Measurements from ENCODE around the gene INTS4. TPM values are rescaled to one million over a fixed set of nuclear protein-coding genes. Genes with fewer than 3 reads are reported as not detected.
"Not testable (repeated sequence)": the region's sequence is repeated elsewhere in the genome, so short reads cannot be mapped to it uniquely, and the experiment has no call there.

INTS4 gene
- total RNA-seq, 2 experiments from 2014 or later: 50.6 to 57.0 TPM

- intact Hi-C loops (cut with micrococcal nuclease; ENCODE audit: unreplicated experiment): no loop called here
- H3K4me3 ChIP-seq (ENCODE audit: low read depth, low read length, poor library complexity, severe bottlenecking): no peak overlapping the region
- peaks cover 73% of the 10 kb centered on the region for H3K36me3 ChIP-seq (ENCODE audit: insufficient read depth, low read length)
- ChIA-PET CTCF (ENCODE audit: unreplicated experiment) (no interaction called here), POLR2A (no interaction called here)
- H3K4me1 ChIP-seq (ENCODE audit: insufficient read depth, low read length, poor library complexity, severe bottlenecking): peaks cover 12% of the 10 kb centered on the region
- DNase-seq (ENCODE audit: low spot score): no peak
- H3K9me2 ChIP-seq (ENCODE audit: insufficient read depth, low read length): no peaks in the 10 kb centered on the region
- no peak overlapping the region for H2AFZ ChIP-seq (ENCODE audit: low read length)
- H3K27ac ChIP-seq (ENCODE audit: low read depth, low read length, poor library complexity, severe bottlenecking): no peak overlapping the region
- no peak overlapping the region for H3K4me2 ChIP-seq (ENCODE audit: low read length)
- no peaks in the 10 kb centered on the region for H3K79me2 ChIP-seq (ENCODE audit: insufficient read depth, low read depth, low read length)
- no peak for TF ChIP-seq EZH2phosphoT487 (IDR thresholded peaks at IDR 0.05; ENCODE audit: borderline replicate concordance, low read depth, low read length)
- TF ChIP-seq CTCF (conservative IDR thresholded peaks at IDR 0.05; ENCODE audit: low read length): no peak
- H3K9me3 ChIP-seq (ENCODE audit: low read length): no peaks in the 10 kb centered on the region
- H4K20me1 ChIP-seq (ENCODE audit: insufficient read depth, low read length): no peaks in the 10 kb centered on the region
- BruUV-seq (replicated peaks): no TSS peak
Measured at GRCh38 chr11:77882396-77882795, 112.1 kb downstream of the INTS4 start.

- Histone ChIP-seq H3K9me2 (ENCODE audit: insufficient read depth, low read length) (no peaks in the 10 kb centered on the region), H3K9me3 (ENCODE audit: low read length) (no peaks in the 10 kb centered on the region), H4K20me1 (ENCODE audit: insufficient read depth, low read length) (no peaks in the 10 kb centered on the region), H3K4me1 (ENCODE audit: insufficient read depth, low read length, poor library complexity, severe bottlenecking) (peaks cover 12% of the 10 kb centered on the region), H3K36me3 (ENCODE audit: insufficient read depth, low read length) (peaks cover 68% of the 10 kb centered on the region), H2AFZ (ENCODE audit: low read length) (no peak overlapping the region), H3K79me2 (ENCODE audit: insufficient read depth, low read depth, low read length) (no peaks in the 10 kb centered on the region), H3K4me2 (ENCODE audit: low read length) (peak overlapping the region; percentile 29; the same call in 1 of the 2 replicates), H3K4me3 (ENCODE audit: low read depth, low read length, poor library complexity, severe bottlenecking) (no peak overlapping the region), H3K27ac (ENCODE audit: low read depth, low read length, poor library complexity, severe bottlenecking) (no peak overlapping the region)
- peak; percentile 27 for DNase-seq (ENCODE audit: low spot score)
- ChIA-PET CTCF (ENCODE audit: unreplicated experiment) (no interaction called here), POLR2A (no interaction called here)
- intact Hi-C loops (cut with micrococcal nuclease; ENCODE audit: unreplicated experiment): no loop called here
- no TSS peak for BruUV-seq (replicated peaks)
- TF ChIP-seq EZH2phosphoT487 (IDR thresholded peaks at IDR 0.05; ENCODE audit: borderline replicate concordance, low read depth, low read length) (no peak), CTCF (conservative IDR thresholded peaks at IDR 0.05; ENCODE audit: low read length) (no peak)
Measured at GRCh38 chr11:77879218-77879617, 115.2 kb downstream of the INTS4 start.

- BruUV-seq (replicated peaks); H3K9me2 ChIP-seq (ENCODE audit: insufficient read depth, low read length); H3K9me3 ChIP-seq (ENCODE audit: low read length); intact Hi-C loops (cut with micrococcal nuclease; ENCODE audit: unreplicated experiment); H4K20me1 ChIP-seq (ENCODE audit: insufficient read depth, low read length); H3K79me2 ChIP-seq (ENCODE audit: insufficient read depth, low read depth, low read length); H3K4me2 ChIP-seq (ENCODE audit: low read length); H3K4me3 ChIP-seq (ENCODE audit: low read depth, low read length, poor library complexity, severe bottlenecking); DNase-seq (ENCODE audit: low spot score); H2AFZ ChIP-seq (ENCODE audit: low read length); H3K27ac ChIP-seq (ENCODE audit: low read depth, low read length, poor library complexity, severe bottlenecking); CTCF ChIA-PET (ENCODE audit: unreplicated experiment): not testable (repeated sequence)
- Histone ChIP-seq H3K4me1 (ENCODE audit: insufficient read depth, low read length, poor library complexity, severe bottlenecking) (peaks cover 12% of the 10 kb centered on the region), H3K36me3 (ENCODE audit: insufficient read depth, low read length) (peaks cover 63% of the 10 kb centered on the region)
- POLR2A ChIA-PET: interaction anchor here (1.1 kb wide), 1 partner anchor 14 kb away, joined by 3 read pairs; no protein-coding TSS in a partner anchor
Measured at GRCh38 chr11:77878247-77878646, 116.2 kb downstream of the INTS4 start.
